OCI-LY7 (cell line): ENCODE results near the gene SH3RF3. TPM values are rescaled to one million over a fixed set of nuclear protein-coding genes. Genes with fewer than 3 reads are reported as not detected.

Source experiments
- BruUV-seq: library from RNA; stranded (reverse); fragments of 400-500 nt; replicated peaks from 2 replicates; lab custom pipeline; 2021; lab: Mats Ljungman, UMichigan
- CTCF ChIA-PET: fragments of 300-600 bp; sonication (Branson Sonifier 250); formaldehyde crosslinking; loops from one replicate; lab custom pipeline; 2022; ENCODE audit warnings: antibody characterized with exemption; ENCODE audit not compliant: unreplicated experiment; lab: Charles Lee
- POLR2A ChIA-PET: fragments of 300-600 bp; sonication (Branson Sonifier 250); formaldehyde crosslinking; loops from one replicate; lab custom pipeline; 2022; ENCODE audit warnings: antibody characterized with exemption; lab: Charles Lee
- DNase-seq: peaks from one replicate; pipeline ENCODE4 v3.0.0-alpha.2; 2015; ENCODE audit warnings: low spot score
- H2AFZ ChIP-seq: fragments of 200-600 bp; sonication (generic), shearing (Covaris generic); 2 replicates; pipeline ENCODE4 v1.6.1; 2014; ENCODE audit warnings: mild to moderate bottlenecking, antibody characterized with exemption, low read length, moderate library complexity
- H3K27ac ChIP-seq: fragments of 200-600 bp; sonication (generic); 2 replicates; pipeline ENCODE4 v1.5.1; 2014; ENCODE audit warnings: mixed run types, low read depth, mild to moderate bottlenecking, moderate library complexity, low read length, inconsistent platforms; ENCODE audit not compliant: poor library complexity, severe bottlenecking
- H3K36me3 ChIP-seq: fragments of 200-600 bp; sonication (generic); 2 replicates; pipeline ENCODE4 v1.6.1; 2014; ENCODE audit warnings: mild to moderate bottlenecking, antibody characterized with exemption, low read length, moderate library complexity, mixed read lengths; ENCODE audit not compliant: insufficient read depth
- H3K4me1 ChIP-seq: fragments of 200-600 bp; sonication (generic); 2 replicates; pipeline ENCODE4 v1.5.1; 2014; ENCODE audit warnings: mild to moderate bottlenecking, low read length; ENCODE audit not compliant: insufficient read depth, poor library complexity, severe bottlenecking
- H3K4me2 ChIP-seq: fragments of 200-600 bp; sonication (generic); 2 replicates; pipeline ENCODE4 v1.6.1; 2014; ENCODE audit warnings: mild to moderate bottlenecking, low read length
- H3K4me3 ChIP-seq: fragments of 200-600 bp; sonication (generic); 2 replicates; pipeline ENCODE4 v1.5.1; 2014; ENCODE audit warnings: mild to moderate bottlenecking, low read depth, low read length; ENCODE audit not compliant: poor library complexity, severe bottlenecking
- H3K79me2 ChIP-seq: fragments of 200-600 bp; sonication (generic); 2 replicates; pipeline ENCODE4 v1.6.1; 2016; ENCODE audit warnings: low read depth, mild to moderate bottlenecking, low read length, moderate library complexity, mixed read lengths; ENCODE audit not compliant: insufficient read depth
- H3K9me2 ChIP-seq: fragments of 200-600 bp; sonication (generic); 2 replicates; pipeline ENCODE4 v1.6.1; 2016; ENCODE audit warnings: mild to moderate bottlenecking, low read length, mixed read lengths; ENCODE audit not compliant: insufficient read depth
- H3K9me3 ChIP-seq: fragments of 200-600 bp; sonication (generic); 2 replicates; pipeline ENCODE4 v1.6.1; 2014; ENCODE audit warnings: mild to moderate bottlenecking, mixed run types, low read length, mixed read lengths
- H4K20me1 ChIP-seq: fragments of 200-600 bp; sonication (generic); 2 replicates; pipeline ENCODE4 v1.6.1; 2014; ENCODE audit warnings: mild to moderate bottlenecking, antibody characterized with exemption, low read length, moderate library complexity, mixed read lengths; ENCODE audit not compliant: insufficient read depth
- CTCF ChIP-seq: fragments of 200-600 bp; sonication (generic); conservative IDR thresholded peaks from 2 replicates; pipeline ENCODE4 v1.5.1; 2014; ENCODE audit warnings: mild to moderate bottlenecking, antibody characterized with exemption, low read length, moderate library complexity, mixed read lengths
- EZH2phosphoT487 ChIP-seq: fragments of 200-600 bp; sonication (generic); IDR thresholded peaks from 2 replicates; pipeline ENCODE4 v1.6.1; 2018; ENCODE audit warnings: low read depth, borderline replicate concordance, mild to moderate bottlenecking, mixed run types, antibody characterized with exemption, low read length, moderate library complexity, mixed read lengths
- intact Hi-C: fragments of 100-400 bp; cut with micrococcal nuclease; formaldehyde crosslinking; loops from one replicate; pipeline ENCODE4 v1.10.0; 2022; ENCODE audit not compliant: unreplicated experiment
- total RNA-seq, 2 experiments: library from RNA; depleted of rRNA in 1 of 2; stranded (reverse); fragments of >200 nt in 1 of 2; shearing (Covaris generic) in 1 of 2; gene quantifications; 2 replicates each; pipeline ENCODE4 v1.2.3, GENCODE V29; 2014 to 2022

SH3RF3 gene
- total RNA-seq, 2 experiments from 2014 or later, result not detected

- no peak overlapping the region for H3K27ac ChIP-seq
- ChIA-PET CTCF (no interaction called here), POLR2A (interaction anchor here (0.7 kb wide), 1 partner anchor 9 kb away, joined by 3 read pairs; no protein-coding TSS in a partner anchor)
- H3K4me1 ChIP-seq, result no peaks in the 10 kb centered on the region
- BruUV-seq, result no TSS peak
- intact Hi-C loops, result no loop called here
- TF ChIP-seq EZH2phosphoT487 (no peak), CTCF (no peak)
- DNase-seq, result no peak
- no peak overlapping the region for H3K4me2 ChIP-seq
- no peak overlapping the region for H3K4me3 ChIP-seq
- H4K20me1 ChIP-seq, result no peaks in the 10 kb centered on the region
- H2AFZ ChIP-seq, result no peak overlapping the region
- no peaks in the 10 kb centered on the region for H3K9me2 ChIP-seq
- H3K36me3 ChIP-seq, result no peaks in the 10 kb centered on the region
- H3K79me2 ChIP-seq, result no peaks in the 10 kb centered on the region
- H3K9me3 ChIP-seq, result no peaks in the 10 kb centered on the region
Measured at GRCh38 chr2:109481196-109481555, 352.2 kb downstream of the SH3RF3 start.

DNA sequence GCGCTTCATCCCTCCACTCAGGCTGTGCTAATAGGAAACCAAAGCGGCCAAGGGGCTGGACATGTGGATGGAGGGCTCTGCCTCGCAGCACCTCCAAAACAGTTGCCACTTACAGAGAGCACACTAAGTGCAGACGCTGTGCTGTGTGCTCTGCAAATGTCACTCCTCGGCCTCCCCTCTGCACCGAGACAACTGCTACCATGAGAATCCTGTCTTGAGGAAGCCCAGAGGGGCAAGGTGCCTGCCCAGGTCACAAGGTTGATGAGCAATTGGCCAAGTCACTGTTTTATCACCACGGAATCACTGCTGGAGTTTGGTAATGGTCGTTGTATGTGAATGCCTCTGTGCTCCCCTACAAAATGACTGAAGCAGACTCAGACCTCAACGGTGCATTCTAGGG, 352.6 kb downstream of the SH3RF3 start:
- Histone ChIP-seq H2AFZ (no peak overlapping the region), H3K4me2 (no peak overlapping the region), H3K4me3 (no peak overlapping the region), H3K9me3 (no peaks in the 10 kb centered on the region), H4K20me1 (no peaks in the 10 kb centered on the region), H3K4me1 (no peaks in the 10 kb centered on the region), H3K36me3 (no peaks in the 10 kb centered on the region), H3K27ac (no peak overlapping the region), H3K9me2 (no peaks in the 10 kb centered on the region), H3K79me2 (no peaks in the 10 kb centered on the region)
- intact Hi-C loops, result no loop called here
- DNase-seq, result no peak
- ChIA-PET POLR2A (interaction anchor here (0.6 to 0.7 kb wide), 2 partner anchors 10 to 29 kb away, joined by 3 read pairs; no protein-coding TSS in a partner anchor), CTCF (no interaction called here)
- BruUV-seq, result no TSS peak
- no peak for TF ChIP-seq CTCF
- no peak for TF ChIP-seq EZH2phosphoT487

- no peak for TF ChIP-seq EZH2phosphoT487
- TF ChIP-seq CTCF, result no peak
- intact Hi-C loops, result no loop called here
- Histone ChIP-seq H3K9me2 (no peaks in the 10 kb centered on the region), H4K20me1 (no peaks in the 10 kb centered on the region), H3K4me2 (no peak overlapping the region), H3K27ac (no peak overlapping the region), H3K79me2 (no peaks in the 10 kb centered on the region), H3K9me3 (no peaks in the 10 kb centered on the region), H2AFZ (no peak overlapping the region), H3K4me1 (no peaks in the 10 kb centered on the region), H3K36me3 (no peaks in the 10 kb centered on the region), H3K4me3 (no peak overlapping the region)
- DNase-seq, result no peak
- no TSS peak for BruUV-seq
- ChIA-PET CTCF (interaction anchor here (0.5 kb wide), 1 partner anchor 618 kb away, joined by 3 read pairs; no protein-coding TSS in a partner anchor), POLR2A (interaction anchor here (0.9 kb wide), 1 partner anchor 11 kb away, joined by 6 read pairs; no protein-coding TSS in a partner anchor)
Measured at GRCh38 chr2:109482361-109482861, 353.4 kb downstream of the SH3RF3 start.
